SU-DHL-6 (cell line): ENCODE data around the gene AGTRAP.

Source experiments
- H2AFZ ChIP-seq: fragments of 200-600 bp; sonication (generic); 2 replicates; pipeline ENCODE4 v1.6.1; 2014; ENCODE audit warnings: low read depth, mild to moderate bottlenecking, moderate library complexity, mixed read lengths, antibody characterized with exemption, low read length; ENCODE audit not compliant: severe bottlenecking
- H3F3A ChIP-seq: fragments of 200-600 bp; shearing (Covaris generic); 2 replicates; pipeline ENCODE4 v1.6.0; 2016; ENCODE audit warnings: antibody characterized with exemption, mild to moderate bottlenecking; ENCODE audit not compliant: insufficient read depth
- H3K27ac ChIP-seq: fragments of 200-600 bp; sonication (generic); 2 replicates; pipeline ENCODE4 v1.5.1; 2016; ENCODE audit warnings: low read depth, mild to moderate bottlenecking, low read length, moderate library complexity, mixed read lengths
- H3K27me3 ChIP-seq: fragments of 200-600 bp; sonication (generic), shearing (Covaris generic); 2 replicates; pipeline ENCODE4 v1.6.0; 2014; ENCODE audit warnings: mild to moderate bottlenecking, low read length
- H3K36me3 ChIP-seq: fragments of 200-600 bp; sonication (generic); 2 replicates; pipeline ENCODE4 v1.6.1; 2014; ENCODE audit warnings: mild to moderate bottlenecking, low read length, mixed read lengths
- H3K4me2 ChIP-seq: fragments of 300-600, 200-600 bp; shearing (Covaris generic), sonication (generic); 2 replicates; pipeline ENCODE4 v1.6.0; 2014; ENCODE audit warnings: low read length, low read depth, mild to moderate bottlenecking; ENCODE audit not compliant: poor library complexity, severe bottlenecking
- H3K4me3 ChIP-seq: fragments of 200-600 bp; sonication (generic); 2 replicates; pipeline ENCODE4 v1.5.1; 2014; ENCODE audit warnings: antibody characterized with exemption, low read length, mild to moderate bottlenecking, mixed read lengths; ENCODE audit not compliant: insufficient read depth, poor library complexity, severe bottlenecking
- H3K79me2 ChIP-seq: fragments of 200-600 bp; sonication (generic); 2 replicates; pipeline ENCODE4 v1.6.1; 2014; ENCODE audit warnings: mild to moderate bottlenecking, low read length, moderate library complexity; ENCODE audit not compliant: insufficient read depth
- H3K9ac ChIP-seq: fragments of 200-600 bp; sonication (generic); 2 replicates; pipeline ENCODE4 v1.7.0; 2014; ENCODE audit warnings: mild to moderate bottlenecking, low read length
- H3K9me2 ChIP-seq: fragments of 200-600 bp; sonication (generic); replicated peaks from 2 replicates; pipeline ENCODE4 v1.6.1; 2014; ENCODE audit warnings: low read length; ENCODE audit not compliant: insufficient read depth
- H3K9me3 ChIP-seq: fragments of 200-600 bp; sonication (generic); 2 replicates; pipeline ENCODE4 v1.6.1; 2014; ENCODE audit warnings: low read length, mixed read lengths; ENCODE audit not compliant: insufficient read depth
- H4K20me1 ChIP-seq: fragments of 200-600 bp; sonication (generic); 2 replicates; pipeline ENCODE4 v1.6.1; 2014; ENCODE audit warnings: low read depth, mild to moderate bottlenecking, antibody characterized with exemption, low read length, moderate library complexity, mixed read lengths
- CTCF ChIP-seq: fragments of 200-600 bp; sonication (generic); IDR thresholded peaks from one replicate; pipeline ENCODE4 v1.5.1; 2017; ENCODE audit warnings: antibody characterized with exemption, mild to moderate bottlenecking, low read length, moderate library complexity; ENCODE audit not compliant: insufficient read depth, poor library complexity, severe bottlenecking
- EZH2phosphoT487 ChIP-seq: fragments of 200-600 bp; sonication (generic), shearing (Covaris generic); conservative IDR thresholded peaks from 2 replicates; pipeline ENCODE4 v1.6.1; 2018; ENCODE audit warnings: mild to moderate bottlenecking, antibody characterized with exemption, low read length, moderate library complexity, mixed read lengths

AGTRAP gene

DNA sequence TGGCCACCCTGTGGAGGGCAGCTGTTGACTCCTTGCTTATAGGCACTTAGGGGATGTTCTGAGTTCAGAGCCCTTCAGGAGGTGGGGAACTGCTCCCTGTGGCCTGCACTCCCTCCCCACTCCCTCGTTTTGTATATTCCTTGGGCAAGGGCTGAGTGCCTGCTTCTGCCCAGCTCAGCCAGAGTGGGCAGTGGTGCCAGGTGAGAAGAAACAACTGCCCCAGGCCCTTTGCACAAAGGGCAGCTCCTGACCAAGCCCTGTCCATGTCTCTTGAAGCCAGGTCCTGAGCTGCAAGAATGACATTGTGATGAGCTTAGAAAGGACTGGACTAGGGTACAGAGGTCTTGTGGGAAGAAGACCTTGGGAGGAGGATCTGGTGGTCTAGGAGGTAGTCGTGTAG lies 2.2 kb downstream of the AGTRAP start:
- H3K27ac ChIP-seq, result no peak overlapping the region
- no peak overlapping the region for H3K4me2 ChIP-seq
- no peaks in the 10 kb centered on the region for H4K20me1 ChIP-seq
- no peak overlapping the region for H3K4me3 ChIP-seq
- no peaks in the 10 kb centered on the region for H3K27me3 ChIP-seq
- no peaks in the 10 kb centered on the region for H3F3A ChIP-seq
- no peak overlapping the region for H3K9ac ChIP-seq
- TF ChIP-seq EZH2phosphoT487 (no peak), CTCF (no peak)
- H3K79me2 ChIP-seq, result no peaks in the 10 kb centered on the region
- H2AFZ ChIP-seq, result no peak overlapping the region
- H3K36me3 ChIP-seq, result no peaks in the 10 kb centered on the region
- no peaks in the 10 kb centered on the region for H3K9me2 ChIP-seq
- no peaks in the 10 kb centered on the region for H3K9me3 ChIP-seq

- Histone ChIP-seq H3K4me3 (no peak overlapping the region), H3K36me3 (no peaks in the 10 kb centered on the region), H3K27ac (no peak overlapping the region), H3F3A (no peaks in the 10 kb centered on the region), H3K9me2 (no peaks in the 10 kb centered on the region), H3K9me3 (no peaks in the 10 kb centered on the region), H3K4me2 (no peak overlapping the region), H3K79me2 (no peaks in the 10 kb centered on the region), H2AFZ (no peak overlapping the region), H3K27me3 (no peaks in the 10 kb centered on the region), H3K9ac (no peak overlapping the region), H4K20me1 (no peaks in the 10 kb centered on the region)
- TF ChIP-seq EZH2phosphoT487 (no peak), CTCF (no peak)
Measured at GRCh38 chr1:11738783-11739182, 2.8 kb downstream of the AGTRAP start.

- Histone ChIP-seq H3K9ac (no peak overlapping the region), H3K36me3 (no peaks in the 10 kb centered on the region), H3K79me2 (no peaks in the 10 kb centered on the region), H4K20me1 (no peaks in the 10 kb centered on the region), H3K27ac (no peak overlapping the region), H3K9me3 (no peaks in the 10 kb centered on the region), H3F3A (no peaks in the 10 kb centered on the region), H2AFZ (no peak overlapping the region), H3K4me3 (no peak overlapping the region), H3K9me2 (no peaks in the 10 kb centered on the region), H3K4me2 (no peak overlapping the region), H3K27me3 (no peaks in the 10 kb centered on the region)
- TF ChIP-seq CTCF (no peak), EZH2phosphoT487 (no peak)
Measured at GRCh38 chr1:11740258-11741192, 4.6 kb downstream of the AGTRAP start.
